ENCODE data around the gene APLP2.
"Not testable (repeated sequence)": the region's sequence is repeated elsewhere in the genome, so short reads cannot be mapped to it uniquely, and the experiment has no call there.

APLP2 gene

GRCh38 chr11:130100381-130101095, 30.8 kb downstream of the APLP2 start:
- no peaks in the 10 kb centered on the region for H3K27me3 Mint-ChIP-seq
- no peak overlapping the region for H3K27ac Mint-ChIP-seq
- peaks cover 3 to 13% of the 10 kb centered on the region in 2 donors for H3K4me1 Mint-ChIP-seq (ENCODE audit: low read depth in 2 of 2)
- no peaks in the 10 kb centered on the region for H3K9me3 Mint-ChIP-seq
- ATAC-seq (replicated peaks) (no peak), DNase-seq (no peak)
- H3K4me3 Mint-ChIP-seq, result no peak overlapping the region
- H3K36me3 Mint-ChIP-seq (ENCODE audit: insufficient read depth), result peaks cover 1% of the 10 kb centered on the region

- Mint-ChIP-seq H3K27ac (no peak overlapping the region), H3K9me3 (no peaks in the 10 kb centered on the region), H3K27me3 (no peaks in the 10 kb centered on the region), H3K36me3 (ENCODE audit: insufficient read depth) (peaks cover 3% of the 10 kb centered on the region), H3K4me3 (no peak overlapping the region), H3K4me1 (ENCODE audit: low read depth in 2 of 2) (peaks cover 7 to 16% of the 10 kb centered on the region in 2 donors)
- ATAC-seq (replicated peaks) (no peak), DNase-seq (no peak)
These were observed 32.0 kb downstream of the APLP2 start for GRCh38 chr11:130101661-130102060.

GRCh38 chr11:130102301-130103249, 32.9 kb downstream of the APLP2 start:
- no peak for DNase-seq
- no peaks in the 10 kb centered on the region for H3K9me3 Mint-ChIP-seq
- H3K4me3 Mint-ChIP-seq, result no peak overlapping the region
- no peak for ATAC-seq (replicated peaks)
- H3K27me3 Mint-ChIP-seq, result no peaks in the 10 kb centered on the region
- peaks cover 7 to 16% of the 10 kb centered on the region in 2 donors for H3K4me1 Mint-ChIP-seq (ENCODE audit: low read depth in 2 of 2)
- H3K27ac Mint-ChIP-seq, result no peak overlapping the region
- H3K36me3 Mint-ChIP-seq (ENCODE audit: insufficient read depth), result peaks cover 3% of the 10 kb centered on the region

DNA sequence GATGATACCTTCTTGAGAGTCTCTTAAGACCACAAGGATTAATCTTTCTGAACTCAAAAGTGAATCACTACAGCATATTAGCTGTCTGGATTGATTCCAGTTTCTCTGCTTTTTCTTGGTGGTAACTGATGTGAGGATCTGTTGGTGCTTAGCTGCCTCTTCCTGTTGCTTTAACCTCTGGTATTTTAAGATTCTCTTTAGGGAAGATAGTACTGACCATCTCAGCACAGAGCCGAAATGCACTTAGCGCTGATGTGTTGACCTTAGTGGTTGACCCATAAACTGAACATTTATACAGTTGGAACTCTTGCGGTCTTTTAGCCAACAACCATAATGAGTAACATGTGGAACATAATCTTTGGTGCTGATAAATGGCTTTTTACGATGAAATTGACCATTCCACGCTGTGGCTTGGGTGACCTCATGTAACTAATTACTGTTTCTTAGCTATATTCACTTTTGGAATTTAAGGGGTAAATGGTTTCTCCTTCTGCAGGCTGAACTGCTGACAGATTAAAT, 33.7 kb downstream of the APLP2 start:
- no peaks in the 10 kb centered on the region for H3K9me3 Mint-ChIP-seq
- no peak overlapping the region for H3K4me3 Mint-ChIP-seq
- DNase-seq (no peak), ATAC-seq (replicated peaks) (no peak)
- H3K4me1 Mint-ChIP-seq (ENCODE audit: low read depth in 2 of 2), result peaks cover 7 to 16% of the 10 kb centered on the region in 2 donors
- no peak overlapping the region for H3K27ac Mint-ChIP-seq
- H3K36me3 Mint-ChIP-seq (ENCODE audit: insufficient read depth), result peaks cover 6% of the 10 kb centered on the region
- no peaks in the 10 kb centered on the region for H3K27me3 Mint-ChIP-seq

DNA sequence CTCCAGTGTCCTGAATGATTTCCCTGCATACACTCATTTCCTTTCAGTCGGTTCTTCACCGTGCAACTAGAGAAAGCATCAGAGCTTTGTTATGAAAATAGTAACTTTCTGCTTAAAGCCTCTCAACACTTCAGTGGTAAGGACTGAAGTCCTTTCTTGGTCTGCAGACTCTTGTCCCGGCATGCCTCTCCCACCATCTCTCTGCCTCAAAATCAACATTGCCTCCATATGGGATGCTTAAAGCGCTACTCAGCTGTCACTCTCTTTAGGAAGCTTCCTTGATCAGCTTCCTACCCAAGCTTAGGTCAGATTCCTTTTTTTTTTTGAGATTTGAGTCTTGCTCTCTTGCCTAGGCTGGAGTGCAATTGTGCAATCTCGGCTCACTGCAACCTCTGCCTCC, 36.7 kb downstream of the APLP2 start:
- no peak for ATAC-seq (replicated peaks)
- H3K4me1 Mint-ChIP-seq (ENCODE audit: low read depth in 2 of 2), result peaks cover 7 to 16% of the 10 kb centered on the region in 2 donors
- peak overlapping the region in 1 of 2 donors; percentile 79 for H3K27ac Mint-ChIP-seq
- H3K4me3 Mint-ChIP-seq, result no peak overlapping the region
- H3K27me3 Mint-ChIP-seq, result no peaks in the 10 kb centered on the region
- peaks cover 8% of the 10 kb centered on the region for H3K36me3 Mint-ChIP-seq (ENCODE audit: insufficient read depth)
- H3K9me3 Mint-ChIP-seq, result no peaks in the 10 kb centered on the region
- no peak for DNase-seq

DNA sequence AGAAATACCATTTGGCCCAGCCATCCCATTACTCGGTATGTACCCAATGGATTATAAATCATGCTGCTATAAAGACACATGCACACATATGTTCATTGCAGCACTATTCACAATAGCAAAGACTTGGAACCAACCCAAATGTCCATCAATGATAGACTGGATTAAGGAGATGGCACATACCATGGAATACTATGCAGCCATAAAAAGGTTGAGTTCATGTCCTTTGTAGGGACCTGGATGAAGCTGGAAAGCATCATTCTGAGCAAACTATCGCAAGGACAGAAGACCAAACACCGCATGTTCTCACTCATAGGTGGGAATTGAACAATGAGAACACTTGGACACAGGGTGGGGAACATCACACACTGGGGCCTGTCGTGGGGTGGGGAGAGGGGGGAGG, 39.0 kb downstream of the APLP2 start:
- not testable (repeated sequence) for H3K4me3 Mint-ChIP-seq; H3K36me3 Mint-ChIP-seq (ENCODE audit: insufficient read depth); ATAC-seq (replicated peaks); DNase-seq; H3K27me3 Mint-ChIP-seq; H3K27ac Mint-ChIP-seq; H3K9me3 Mint-ChIP-seq
- peaks cover 4 to 10% of the 10 kb centered on the region in 2 donors for H3K4me1 Mint-ChIP-seq (ENCODE audit: low read depth in 2 of 2)

GRCh38 chr11:130109386-130109785, 39.7 kb downstream of the APLP2 start:
- peak overlapping the region in 1 of 2 donors; percentile 10 for H3K27ac Mint-ChIP-seq

DNA sequence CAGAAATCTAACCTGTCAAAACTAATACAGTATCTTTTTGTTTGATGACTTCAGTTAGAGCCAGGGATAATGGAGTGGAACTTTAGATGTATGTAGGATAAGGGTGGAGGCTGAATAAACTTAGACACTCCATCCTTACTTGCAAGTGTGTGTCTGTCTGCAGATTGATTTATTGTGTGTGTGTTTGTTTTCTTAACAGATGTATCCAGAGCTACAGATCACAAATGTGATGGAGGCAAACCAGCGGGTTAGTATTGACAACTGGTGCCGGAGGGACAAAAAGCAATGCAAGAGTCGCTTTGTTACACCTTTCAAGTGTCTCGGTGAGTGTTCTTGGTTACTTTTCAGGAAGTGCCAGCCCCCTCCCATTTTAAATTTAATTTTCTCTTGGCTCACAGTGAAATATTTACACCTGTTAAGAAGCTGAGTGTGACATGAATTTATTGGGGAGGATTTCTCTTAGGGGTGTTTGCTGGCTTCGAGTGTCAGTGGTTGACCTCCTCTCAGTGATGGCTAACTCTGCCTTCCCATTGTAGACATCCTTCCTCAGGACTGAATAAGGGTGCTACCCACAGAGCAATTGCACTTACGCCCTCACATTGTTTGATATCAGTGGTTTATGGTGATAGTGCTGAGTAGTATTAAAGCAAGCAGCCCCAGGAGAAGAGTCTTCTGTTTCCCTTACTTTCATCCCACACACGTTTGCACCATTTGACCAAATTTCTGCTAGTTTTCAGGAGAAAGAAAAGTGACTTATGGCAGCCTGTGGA, 40.8 kb downstream of the APLP2 start:
- ATAC-seq (replicated peaks) (no peak), DNase-seq (no peak)
- no peaks in the 10 kb centered on the region for H3K9me3 Mint-ChIP-seq
- H3K4me3 Mint-ChIP-seq, result no peak overlapping the region
- no peak overlapping the region for H3K27ac Mint-ChIP-seq
- H3K36me3 Mint-ChIP-seq (ENCODE audit: insufficient read depth), result peaks cover 7% of the 10 kb centered on the region
- no peaks in the 10 kb centered on the region for H3K27me3 Mint-ChIP-seq
- H3K4me1 Mint-ChIP-seq (ENCODE audit: low read depth in 2 of 2), result peaks cover 4 to 10% of the 10 kb centered on the region in 2 donors

More at GRCh38 chr11:130109386-130109785, 39.7 kb downstream of the APLP2 start:
- Mint-ChIP-seq H3K36me3 (ENCODE audit: insufficient read depth) (peaks cover 8% of the 10 kb centered on the region), H3K27me3 (no peaks in the 10 kb centered on the region), H3K4me1 (ENCODE audit: low read depth in 2 of 2) (peaks cover 4 to 10% of the 10 kb centered on the region in 2 donors), H3K9me3 (no peaks in the 10 kb centered on the region), H3K4me3 (no peak overlapping the region)
- no peak for ATAC-seq (replicated peaks)
- no peak for DNase-seq

- Mint-ChIP-seq H3K4me1 (ENCODE audit: low read depth in 2 of 2) (peaks cover 0 to 4% of the 10 kb centered on the region in 2 donors), H3K9me3 (no peaks in the 10 kb centered on the region), H3K36me3 (ENCODE audit: insufficient read depth) (peaks cover 5% of the 10 kb centered on the region), H3K27ac (no peak overlapping the region), H3K27me3 (no peaks in the 10 kb centered on the region), H3K4me3 (no peak overlapping the region)
- DNase-seq (no peak), ATAC-seq (replicated peaks) (no peak)
These were observed 42.6 kb downstream of the APLP2 start for GRCh38 chr11:130112071-130112830.

GRCh38 chr11:130114281-130114680, 44.6 kb downstream of the APLP2 start:
- no peak for ATAC-seq (replicated peaks)
- Mint-ChIP-seq H3K27ac (no peak overlapping the region), H3K27me3 (no peaks in the 10 kb centered on the region), H3K4me1 (ENCODE audit: low read depth in 2 of 2) (peaks cover 7 to 17% of the 10 kb centered on the region in 2 donors), H3K36me3 (ENCODE audit: insufficient read depth) (peaks cover 3% of the 10 kb centered on the region), H3K9me3 (no peaks in the 10 kb centered on the region), H3K4me3 (no peak overlapping the region)
- DNase-seq, result no peak

- no peak for ATAC-seq (replicated peaks)
These were observed 45.0 kb downstream of the APLP2 start for GRCh38 chr11:130114726-130115125.

DNA sequence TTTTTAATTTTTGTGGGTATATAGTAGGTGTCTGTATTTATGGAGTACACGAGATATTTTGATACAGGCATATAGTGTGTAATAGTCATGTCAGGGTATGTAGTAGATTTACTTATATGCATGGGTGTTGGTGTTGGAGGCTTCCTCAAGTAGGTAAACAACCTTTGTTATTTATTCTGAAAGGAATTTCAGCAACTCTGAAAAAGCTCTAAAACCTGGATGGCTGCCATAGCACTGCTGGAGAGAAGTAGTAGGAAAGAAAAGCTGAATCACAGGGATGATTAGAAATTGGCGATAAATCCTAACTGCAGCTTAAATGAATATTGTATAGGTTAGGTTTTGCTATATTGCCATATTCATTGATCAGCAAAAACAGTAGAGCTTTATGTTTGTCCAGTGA, 45.5 kb downstream of the APLP2 start:
- no peaks in the 10 kb centered on the region for H3K27me3 Mint-ChIP-seq
- no peaks in the 10 kb centered on the region for H3K36me3 Mint-ChIP-seq (ENCODE audit: insufficient read depth)
- H3K4me1 Mint-ChIP-seq (ENCODE audit: low read depth in 2 of 2), result peaks cover 12 to 25% of the 10 kb centered on the region in 2 donors
- DNase-seq, result no peak
- no peak for ATAC-seq (replicated peaks)
- H3K27ac Mint-ChIP-seq, result peak overlapping the region in 1 of 2 donors; percentile 28
- no peak overlapping the region for H3K4me3 Mint-ChIP-seq
- no peaks in the 10 kb centered on the region for H3K9me3 Mint-ChIP-seq

More at GRCh38 chr11:130114726-130115125, 45.0 kb downstream of the APLP2 start:
- DNase-seq, result no peak
- peaks cover 3% of the 10 kb centered on the region for H3K36me3 Mint-ChIP-seq (ENCODE audit: insufficient read depth)
- no peak overlapping the region for H3K4me3 Mint-ChIP-seq
- H3K27ac Mint-ChIP-seq, result no peak overlapping the region
- no peaks in the 10 kb centered on the region for H3K9me3 Mint-ChIP-seq
- H3K4me1 Mint-ChIP-seq (ENCODE audit: low read depth in 2 of 2), result peaks cover 10 to 22% of the 10 kb centered on the region in 2 donors
- no peaks in the 10 kb centered on the region for H3K27me3 Mint-ChIP-seq

All from effector memory CD8-positive, alpha-beta T cell (primary cell).